ENCODE measurements around the gene NAA80. TPM values are rescaled to one million over a fixed set of nuclear protein-coding genes. Genes with fewer than 3 reads are reported as not detected.
A peak's percentile ranks its signal among the peaks of the same experiment; 100 is the strongest.
"Not testable (repeated sequence)": the region's sequence is repeated elsewhere in the genome, so short reads cannot be mapped to it uniquely, and the experiment has no call there.

The NAA80 gene
- total RNA-seq, 2 donors from 2014 or later, result 9.7 to 12.8 TPM

GRCh38 chr3:50274371-50275104 is 24.7 kb downstream of the NAA80 start:
- H3K36me3 Mint-ChIP-seq (ENCODE audit: low read depth), result no peaks in the 10 kb centered on the region
- peaks cover 39% of the 10 kb centered on the region for H3K27me3 ChIP-seq (ENCODE audit: control insufficient read depth, insufficient read depth, low read length, poor library complexity, severe bottlenecking)
- H3K4me3 Mint-ChIP-seq, result peak overlapping the region; percentile 9
- TF ChIP-seq CTCF (conservative IDR thresholded peaks at IDR 0.05), result peak; percentile 94
- peaks cover 7% of the 10 kb centered on the region for H3K9me3 Mint-ChIP-seq
- H3K4me3 ChIP-seq (ENCODE audit: low read length), result peak overlapping the region; percentile 53
- H3K27ac ChIP-seq (ENCODE audit: low read depth, low read length), result no peak overlapping the region
- H3K27ac Mint-ChIP-seq, result no peak overlapping the region
- H3K9me3 ChIP-seq (ENCODE audit: control insufficient read depth, low read length), result no peaks in the 10 kb centered on the region
- peaks cover 71% of the 10 kb centered on the region for H3K27me3 Mint-ChIP-seq (ENCODE audit: insufficient read depth)
- no peaks in the 10 kb centered on the region for H3K36me3 ChIP-seq (ENCODE audit: control insufficient read depth, insufficient read depth, low read length)
- DNase-seq, result peak; percentile 96
- H3K4me1 ChIP-seq (ENCODE audit: control insufficient read depth, insufficient read depth, low read length), result no peaks in the 10 kb centered on the region
- no peak overlapping the region for H3K9ac ChIP-seq (ENCODE audit: extremely low read depth, low read length, poor library complexity, severe bottlenecking)
- WGBS, 2 experiments (ENCODE audit: insufficient coverage in 1 of 2, insufficient read length in 1 of 2), result 12 to 19% methylated on average over 14 to 26 of the region's 26 CpGs
- peaks cover 13% of the 10 kb centered on the region for H3K4me1 Mint-ChIP-seq

GRCh38 chr3:50273689-50274065 is 25.5 kb downstream of the NAA80 start:
- no peak for TF ChIP-seq CTCF (conservative IDR thresholded peaks at IDR 0.05)
- Histone ChIP-seq H3K36me3 (ENCODE audit: control insufficient read depth, insufficient read depth, low read length) (no peaks in the 10 kb centered on the region), H3K9me3 (ENCODE audit: control insufficient read depth, low read length) (no peaks in the 10 kb centered on the region), H3K27ac (ENCODE audit: low read depth, low read length) (no peak overlapping the region), H3K27me3 (ENCODE audit: control insufficient read depth, insufficient read depth, low read length, poor library complexity, severe bottlenecking) (peaks cover 39% of the 10 kb centered on the region), H3K9ac (ENCODE audit: extremely low read depth, low read length, poor library complexity, severe bottlenecking) (no peak overlapping the region), H3K4me3 (ENCODE audit: low read length) (no peak overlapping the region), H3K4me1 (ENCODE audit: control insufficient read depth, insufficient read depth, low read length) (peaks cover 3% of the 10 kb centered on the region)
- no peak overlapping the region for H3K4me3 Mint-ChIP-seq
- H3K27ac Mint-ChIP-seq, result no peak overlapping the region
- peaks cover 15% of the 10 kb centered on the region for H3K4me1 Mint-ChIP-seq
- no peak for DNase-seq
- no peaks in the 10 kb centered on the region for H3K36me3 Mint-ChIP-seq (ENCODE audit: low read depth)
- H3K27me3 Mint-ChIP-seq (ENCODE audit: insufficient read depth), result peaks cover 65% of the 10 kb centered on the region
- peaks cover 7% of the 10 kb centered on the region for H3K9me3 Mint-ChIP-seq
- 75 to 82% methylated on average over 17 to 30 of the region's 31 CpGs for WGBS, 2 experiments (ENCODE audit: insufficient coverage in 1 of 2, insufficient read length in 1 of 2)

- Histone ChIP-seq H3K27me3 (ENCODE audit: control insufficient read depth, insufficient read depth, low read length, poor library complexity, severe bottlenecking) (peaks cover 39% of the 10 kb centered on the region), H3K9me3 (ENCODE audit: control insufficient read depth, low read length) (no peaks in the 10 kb centered on the region), H3K9ac (ENCODE audit: extremely low read depth, low read length, poor library complexity, severe bottlenecking) (no peak overlapping the region), H3K27ac (ENCODE audit: low read depth, low read length) (no peak overlapping the region), H3K4me1 (ENCODE audit: control insufficient read depth, insufficient read depth, low read length) (peaks cover 3% of the 10 kb centered on the region), H3K36me3 (ENCODE audit: control insufficient read depth, insufficient read depth, low read length) (no peaks in the 10 kb centered on the region), H3K4me3 (ENCODE audit: low read length) (no peak overlapping the region)
- peak; percentile 99 for TF ChIP-seq CTCF (conservative IDR thresholded peaks at IDR 0.05)
- Mint-ChIP-seq H3K4me1 (peaks cover 15% of the 10 kb centered on the region), H3K9me3 (peaks cover 7% of the 10 kb centered on the region), H3K27me3 (ENCODE audit: insufficient read depth) (peaks cover 61% of the 10 kb centered on the region), H3K27ac (no peak overlapping the region), H3K4me3 (peak overlapping the region; percentile 38), H3K36me3 (ENCODE audit: low read depth) (no peaks in the 10 kb centered on the region)
- 13 to 20% methylated on average over 12 to 60 of the region's 61 CpGs for WGBS, 2 experiments (ENCODE audit: insufficient coverage in 1 of 2, insufficient read length in 1 of 2)
- DNase-seq, result peak; percentile 97
Observed at GRCh38 chr3:50272911-50273688, 26.1 kb downstream of the NAA80 start.

GRCh38 chr3:50272538-50272910 is 26.7 kb downstream of the NAA80 start:
- H3K9ac ChIP-seq (ENCODE audit: extremely low read depth, low read length, poor library complexity, severe bottlenecking); H3K36me3 Mint-ChIP-seq (ENCODE audit: low read depth); H3K4me1 ChIP-seq (ENCODE audit: control insufficient read depth, insufficient read depth, low read length); DNase-seq; H3K4me3 ChIP-seq (ENCODE audit: low read length); H3K9me3 Mint-ChIP-seq; H3K27ac ChIP-seq (ENCODE audit: low read depth, low read length); H3K27ac Mint-ChIP-seq; H3K36me3 ChIP-seq (ENCODE audit: control insufficient read depth, insufficient read depth, low read length); H3K4me3 Mint-ChIP-seq; H3K9me3 ChIP-seq (ENCODE audit: control insufficient read depth, low read length): not testable (repeated sequence)
- WGBS, 2 experiments (ENCODE audit: insufficient coverage in 1 of 2, insufficient read length in 1 of 2), result 92 to 93% methylated on average over 3 to 6 of the region's 10 CpGs
- Mint-ChIP-seq H3K4me1 (peaks cover 19% of the 10 kb centered on the region), H3K27me3 (ENCODE audit: insufficient read depth) (peaks cover 56% of the 10 kb centered on the region)
- H3K27me3 ChIP-seq (ENCODE audit: control insufficient read depth, insufficient read depth, low read length, poor library complexity, severe bottlenecking), result peaks cover 39% of the 10 kb centered on the region

All from endodermal cell (in vitro differentiated cells).